SK-N-SH treated with all-trans-retinoic acid at 6 μM for 48 hours (cell line): ENCODE results near the gene CDK6.

ENCODE experiments used
- ARNTL ChIP-seq: fragments of 450-650 bp; formaldehyde crosslinking; IDR thresholded peaks from 2 replicates; pipeline ENCODE4 v1.5.0; 2020; ENCODE audit warnings: low read depth, mild to moderate bottlenecking, moderate library complexity, borderline replicate concordance
- BACH2 ChIP-seq: fragments of 250-450 bp; sonication (Bioruptor Pico); IDR thresholded peaks from 2 replicates; pipeline ENCODE4 v1.9.0; 2021; ENCODE audit warnings: mild to moderate bottlenecking, borderline replicate concordance
- CREB5 ChIP-seq: fragments of 250-450 bp; sonication (Bioruptor Pico); IDR thresholded peaks from 2 replicates; pipeline ENCODE4 v1.5.1; 2020; ENCODE audit warnings: low read depth, mild to moderate bottlenecking, moderate library complexity
- CSRNP3 ChIP-seq: fragments of 250-450 bp; sonication (Bioruptor Pico); IDR thresholded peaks from 2 replicates; pipeline ENCODE4 v1.5.1; 2021; ENCODE audit warnings: mild to moderate bottlenecking, moderate library complexity
- GLIS3 ChIP-seq: fragments of 250-450 bp; sonication (Bioruptor Pico); IDR thresholded peaks from 2 replicates; pipeline ENCODE4 v1.5.0; 2020; ENCODE audit warnings: mild to moderate bottlenecking, moderate library complexity
- ISL1 ChIP-seq: fragments of 250-450 bp; sonication (Bioruptor Pico); IDR thresholded peaks from 2 replicates; pipeline ENCODE4 v2.1.2; 2022; ENCODE audit warnings: mild to moderate bottlenecking, moderate library complexity
- PATZ1 ChIP-seq: fragments of 250-450 bp; sonication (Bioruptor Pico); IDR thresholded peaks from 2 replicates; pipeline ENCODE4 v1.8.0; 2020; ENCODE audit warnings: mild to moderate bottlenecking, moderate library complexity, borderline replicate concordance
- POU6F1 ChIP-seq: fragments of 250-450 bp; sonication (Bioruptor Pico); IDR thresholded peaks from 2 replicates; pipeline ENCODE4 v1.8.0; 2021; ENCODE audit warnings: low read depth, mild to moderate bottlenecking, moderate library complexity, borderline replicate concordance
- PPARA ChIP-seq: fragments of 250-450 bp; sonication (Bioruptor Pico); IDR thresholded peaks from 2 replicates; pipeline ENCODE4 v1.5.0; 2020; ENCODE audit warnings: mild to moderate bottlenecking, borderline replicate concordance
- TCF4 ChIP-seq: fragments of 250-450 bp; sonication (Bioruptor Pico); IDR thresholded peaks from 2 replicates; pipeline ENCODE4 v1.8.0; 2021; ENCODE audit warnings: mild to moderate bottlenecking, moderate library complexity, borderline replicate concordance
- TOX ChIP-seq: fragments of 250-450 bp; sonication (Bioruptor Pico); IDR thresholded peaks from 2 replicates; pipeline ENCODE4 v1.8.0; 2021; ENCODE audit warnings: mild to moderate bottlenecking, moderate library complexity, borderline replicate concordance
- ZFP30 ChIP-seq: fragments of 450-650 bp; formaldehyde crosslinking; IDR thresholded peaks from 2 replicates; pipeline ENCODE4 v1.5.0; 2022; ENCODE audit warnings: mild to moderate bottlenecking, moderate library complexity
- ZNF565 ChIP-seq: fragments of 450-650 bp; formaldehyde crosslinking; conservative IDR thresholded peaks from 2 replicates; pipeline ENCODE4 v1.5.0; 2020; ENCODE audit warnings: low read depth, mild to moderate bottlenecking, moderate library complexity

- TF ChIP-seq POU6F1 = no peak
- no peak for TF ChIP-seq PPARA (CRISPR knock-in tag)
- TF ChIP-seq ISL1 (CRISPR knock-in tag) = no peak
- no peak for TF ChIP-seq BACH2 (CRISPR knock-in tag)
- TF ChIP-seq PATZ1 (CRISPR knock-in tag) = no peak
- TF ChIP-seq ZNF565 = no peak
- no peak for TF ChIP-seq ARNTL
- TF ChIP-seq TCF4 = no peak
- TF ChIP-seq ZFP30 (CRISPR knock-in tag) = no peak
- TF ChIP-seq TOX = no peak
- no peak for TF ChIP-seq CREB5 (CRISPR knock-in tag)
- TF ChIP-seq CSRNP3 (CRISPR knock-in tag) = no peak
- no peak for TF ChIP-seq GLIS3 (CRISPR knock-in tag)
These were observed 226.4 kb downstream of the CDK6 start for GRCh38 chr7:92609921-92610518.
